ENCODE results near the gene TMEM253.

GRCh38 chr14:21054768-21055145 lies 46.1 kb upstream of the TMEM253 start:
- TF ChIP-seq CTCF (IDR thresholded peaks at IDR 0.05) (no peak), POLR2A (IDR thresholded peaks at IDR 0.05) (no peak)

All from lower leg skin (tissue), 3 donors.